HEK293 (cell line): ENCODE results near the gene TMEM184B.

Experiments used
- REPIN1 ChIP-seq: fragments of 450-650 bp; formaldehyde crosslinking; IDR thresholded peaks from 2 replicates; pipeline ENCODE4 v1.5.1; 2017; ENCODE audit warnings: missing biosample characterization, missing genetic modification characterization, low read depth
- TRIM28 ChIP-seq: IDR thresholded peaks from 2 replicates; pipeline ENCODE4 v1.6.1; 2011; ENCODE audit warnings: low read length, control low read depth, borderline replicate concordance
- ZFP3 ChIP-seq: fragments of 450-650 bp; formaldehyde crosslinking; IDR thresholded peaks from 2 replicates; pipeline ENCODE4 v1.5.1; 2016; ENCODE audit warnings: low read depth, missing biosample characterization, missing genetic modification characterization
- ZNF10 ChIP-seq: fragments of 450-650 bp; formaldehyde crosslinking; IDR thresholded peaks from 2 replicates; pipeline ENCODE4 v1.5.1; 2017; ENCODE audit warnings: missing biosample characterization, missing genetic modification characterization
- ZNF155 ChIP-seq: fragments of 450-650 bp; formaldehyde crosslinking; IDR thresholded peaks from 2 replicates; pipeline ENCODE4 v1.5.1; 2016; ENCODE audit warnings: missing biosample characterization, missing genetic modification characterization
- ZNF239 ChIP-seq: fragments of 450-650 bp; formaldehyde crosslinking; IDR thresholded peaks from 2 replicates; pipeline ENCODE4 v1.5.1; 2016; ENCODE audit warnings: missing biosample characterization, missing genetic modification characterization
- ZNF24 ChIP-seq: fragments of 450-650 bp; formaldehyde crosslinking; IDR thresholded peaks from 2 replicates; pipeline ENCODE4 v1.5.1; 2016; ENCODE audit warnings: missing biosample characterization, missing genetic modification characterization
- TF ChIP-seq, protein P1 (sequence below): fragments of 450-650 bp; formaldehyde crosslinking; IDR thresholded peaks from 2 replicates; pipeline ENCODE4 v1.5.1; 2016; ENCODE audit warnings: missing biosample characterization, missing genetic modification characterization
- TF ChIP-seq, protein P2 (sequence below): fragments of 450-650 bp; formaldehyde crosslinking; IDR thresholded peaks from 2 replicates; pipeline ENCODE4 v1.5.1; 2016; ENCODE audit warnings: missing biosample characterization, missing genetic modification characterization
- TF ChIP-seq, protein P3 (sequence below): fragments of 450-650 bp; IDR thresholded peaks from 2 replicates; pipeline ENCODE4 v1.5.1; 2018; ENCODE audit warnings: missing biosample characterization, missing genetic modification characterization
- TF ChIP-seq, protein P4 (sequence below): fragments of 450-650 bp; formaldehyde crosslinking; IDR thresholded peaks from 2 replicates; pipeline ENCODE4 v1.5.1; 2017; ENCODE audit warnings: missing biosample characterization, mild to moderate bottlenecking, missing genetic modification characterization, moderate library complexity
- TF ChIP-seq, protein P5 (sequence below): fragments of 450-650 bp; formaldehyde crosslinking; IDR thresholded peaks from 2 replicates; pipeline ENCODE4 v1.5.1; 2016; ENCODE audit warnings: missing biosample characterization, missing genetic modification characterization
- TF ChIP-seq, protein P6 (sequence below): fragments of 450-650 bp; formaldehyde crosslinking; IDR thresholded peaks from 2 replicates; pipeline ENCODE4 v1.5.1; 2016; ENCODE audit warnings: missing biosample characterization, missing genetic modification characterization

DNA sequence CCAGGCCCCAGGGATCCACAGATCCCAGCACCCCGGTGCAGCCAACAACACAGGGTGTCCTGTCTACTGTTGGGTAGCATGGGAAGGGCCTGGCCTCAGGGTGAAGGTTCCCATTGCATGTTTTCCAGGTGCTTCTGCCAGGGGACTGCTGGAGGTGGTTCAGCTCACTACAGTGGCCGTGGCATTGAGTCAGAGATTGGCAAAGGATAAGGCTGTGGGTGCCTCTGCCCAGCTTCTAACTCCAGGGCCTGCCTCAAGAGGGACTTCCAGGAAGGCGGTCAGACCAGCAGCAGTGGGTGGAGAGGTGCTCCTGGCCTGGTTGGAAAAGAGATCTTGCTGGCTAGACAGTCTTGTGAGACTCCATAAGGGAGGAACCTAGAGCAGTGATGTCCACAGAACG is 23.6 kb upstream of the TMEM184B start:
- TF ChIP-seq TRIM28, result no peak
- TF ChIP-seq, protein P1, sequence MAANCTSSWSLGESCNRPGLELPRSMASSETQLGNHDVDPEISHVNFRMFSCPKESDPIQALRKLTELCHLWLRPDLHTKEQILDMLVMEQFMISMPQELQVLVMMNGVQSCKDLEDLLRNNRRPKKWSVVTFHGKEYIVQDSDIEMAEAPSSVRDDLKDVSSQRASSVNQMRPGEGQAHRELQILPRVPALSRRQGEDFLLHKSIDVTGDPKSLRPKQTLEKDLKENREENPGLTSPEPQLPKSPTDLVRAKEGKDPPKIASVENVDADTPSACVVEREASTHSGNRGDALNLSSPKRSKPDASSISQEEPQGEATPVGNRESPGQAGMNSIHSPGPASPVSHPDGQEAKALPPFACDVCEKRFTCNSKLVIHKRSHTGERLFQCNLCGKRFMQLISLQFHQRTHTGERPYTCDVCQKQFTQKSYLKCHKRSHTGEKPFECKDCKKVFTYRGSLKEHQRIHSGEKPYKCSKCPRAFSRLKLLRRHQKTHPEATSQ, result no peak
- TF ChIP-seq, protein P2, sequence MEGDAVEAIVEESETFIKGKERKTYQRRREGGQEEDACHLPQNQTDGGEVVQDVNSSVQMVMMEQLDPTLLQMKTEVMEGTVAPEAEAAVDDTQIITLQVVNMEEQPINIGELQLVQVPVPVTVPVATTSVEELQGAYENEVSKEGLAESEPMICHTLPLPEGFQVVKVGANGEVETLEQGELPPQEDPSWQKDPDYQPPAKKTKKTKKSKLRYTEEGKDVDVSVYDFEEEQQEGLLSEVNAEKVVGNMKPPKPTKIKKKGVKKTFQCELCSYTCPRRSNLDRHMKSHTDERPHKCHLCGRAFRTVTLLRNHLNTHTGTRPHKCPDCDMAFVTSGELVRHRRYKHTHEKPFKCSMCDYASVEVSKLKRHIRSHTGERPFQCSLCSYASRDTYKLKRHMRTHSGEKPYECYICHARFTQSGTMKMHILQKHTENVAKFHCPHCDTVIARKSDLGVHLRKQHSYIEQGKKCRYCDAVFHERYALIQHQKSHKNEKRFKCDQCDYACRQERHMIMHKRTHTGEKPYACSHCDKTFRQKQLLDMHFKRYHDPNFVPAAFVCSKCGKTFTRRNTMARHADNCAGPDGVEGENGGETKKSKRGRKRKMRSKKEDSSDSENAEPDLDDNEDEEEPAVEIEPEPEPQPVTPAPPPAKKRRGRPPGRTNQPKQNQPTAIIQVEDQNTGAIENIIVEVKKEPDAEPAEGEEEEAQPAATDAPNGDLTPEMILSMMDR (tag by site-specific recombination), result no peak
- no peak for TF ChIP-seq ZNF239
- TF ChIP-seq ZNF155 (tag by site-specific recombination), result no peak
- TF ChIP-seq, protein P3, sequence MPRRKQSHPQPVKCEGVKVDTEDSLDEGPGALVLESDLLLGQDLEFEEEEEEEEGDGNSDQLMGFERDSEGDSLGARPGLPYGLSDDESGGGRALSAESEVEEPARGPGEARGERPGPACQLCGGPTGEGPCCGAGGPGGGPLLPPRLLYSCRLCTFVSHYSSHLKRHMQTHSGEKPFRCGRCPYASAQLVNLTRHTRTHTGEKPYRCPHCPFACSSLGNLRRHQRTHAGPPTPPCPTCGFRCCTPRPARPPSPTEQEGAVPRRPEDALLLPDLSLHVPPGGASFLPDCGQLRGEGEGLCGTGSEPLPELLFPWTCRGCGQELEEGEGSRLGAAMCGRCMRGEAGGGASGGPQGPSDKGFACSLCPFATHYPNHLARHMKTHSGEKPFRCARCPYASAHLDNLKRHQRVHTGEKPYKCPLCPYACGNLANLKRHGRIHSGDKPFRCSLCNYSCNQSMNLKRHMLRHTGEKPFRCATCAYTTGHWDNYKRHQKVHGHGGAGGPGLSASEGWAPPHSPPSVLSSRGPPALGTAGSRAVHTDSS (tag by site-specific recombination), result no peak
- TF ChIP-seq, protein P4, sequence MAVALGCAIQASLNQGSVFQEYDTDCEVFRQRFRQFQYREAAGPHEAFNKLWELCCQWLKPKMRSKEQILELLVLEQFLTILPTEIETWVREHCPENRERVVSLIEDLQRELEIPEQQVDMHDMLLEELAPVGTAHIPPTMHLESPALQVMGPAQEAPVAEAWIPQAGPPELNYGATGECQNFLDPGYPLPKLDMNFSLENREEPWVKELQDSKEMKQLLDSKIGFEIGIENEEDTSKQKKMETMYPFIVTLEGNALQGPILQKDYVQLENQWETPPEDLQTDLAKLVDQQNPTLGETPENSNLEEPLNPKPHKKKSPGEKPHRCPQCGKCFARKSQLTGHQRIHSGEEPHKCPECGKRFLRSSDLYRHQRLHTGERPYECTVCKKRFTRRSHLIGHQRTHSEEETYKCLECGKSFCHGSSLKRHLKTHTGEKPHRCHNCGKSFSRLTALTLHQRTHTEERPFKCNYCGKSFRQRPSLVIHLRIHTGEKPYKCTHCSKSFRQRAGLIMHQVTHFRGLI (tag by site-specific recombination), result no peak
- no peak for TF ChIP-seq REPIN1 (tag by site-specific recombination)
- TF ChIP-seq ZNF10 (tag by site-specific recombination), result no peak
- TF ChIP-seq, protein P5, sequence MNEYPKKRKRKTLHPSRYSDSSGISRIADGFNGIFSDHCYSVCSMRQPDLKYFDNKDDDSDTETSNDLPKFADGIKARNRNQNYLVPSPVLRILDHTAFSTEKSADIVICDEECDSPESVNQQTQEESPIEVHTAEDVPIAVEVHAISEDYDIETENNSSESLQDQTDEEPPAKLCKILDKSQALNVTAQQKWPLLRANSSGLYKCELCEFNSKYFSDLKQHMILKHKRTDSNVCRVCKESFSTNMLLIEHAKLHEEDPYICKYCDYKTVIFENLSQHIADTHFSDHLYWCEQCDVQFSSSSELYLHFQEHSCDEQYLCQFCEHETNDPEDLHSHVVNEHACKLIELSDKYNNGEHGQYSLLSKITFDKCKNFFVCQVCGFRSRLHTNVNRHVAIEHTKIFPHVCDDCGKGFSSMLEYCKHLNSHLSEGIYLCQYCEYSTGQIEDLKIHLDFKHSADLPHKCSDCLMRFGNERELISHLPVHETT (tag by site-specific recombination), result no peak
- TF ChIP-seq ZNF24 (tag by site-specific recombination), result no peak
- no peak for TF ChIP-seq ZFP3 (tag by site-specific recombination)
- TF ChIP-seq, protein P6, sequence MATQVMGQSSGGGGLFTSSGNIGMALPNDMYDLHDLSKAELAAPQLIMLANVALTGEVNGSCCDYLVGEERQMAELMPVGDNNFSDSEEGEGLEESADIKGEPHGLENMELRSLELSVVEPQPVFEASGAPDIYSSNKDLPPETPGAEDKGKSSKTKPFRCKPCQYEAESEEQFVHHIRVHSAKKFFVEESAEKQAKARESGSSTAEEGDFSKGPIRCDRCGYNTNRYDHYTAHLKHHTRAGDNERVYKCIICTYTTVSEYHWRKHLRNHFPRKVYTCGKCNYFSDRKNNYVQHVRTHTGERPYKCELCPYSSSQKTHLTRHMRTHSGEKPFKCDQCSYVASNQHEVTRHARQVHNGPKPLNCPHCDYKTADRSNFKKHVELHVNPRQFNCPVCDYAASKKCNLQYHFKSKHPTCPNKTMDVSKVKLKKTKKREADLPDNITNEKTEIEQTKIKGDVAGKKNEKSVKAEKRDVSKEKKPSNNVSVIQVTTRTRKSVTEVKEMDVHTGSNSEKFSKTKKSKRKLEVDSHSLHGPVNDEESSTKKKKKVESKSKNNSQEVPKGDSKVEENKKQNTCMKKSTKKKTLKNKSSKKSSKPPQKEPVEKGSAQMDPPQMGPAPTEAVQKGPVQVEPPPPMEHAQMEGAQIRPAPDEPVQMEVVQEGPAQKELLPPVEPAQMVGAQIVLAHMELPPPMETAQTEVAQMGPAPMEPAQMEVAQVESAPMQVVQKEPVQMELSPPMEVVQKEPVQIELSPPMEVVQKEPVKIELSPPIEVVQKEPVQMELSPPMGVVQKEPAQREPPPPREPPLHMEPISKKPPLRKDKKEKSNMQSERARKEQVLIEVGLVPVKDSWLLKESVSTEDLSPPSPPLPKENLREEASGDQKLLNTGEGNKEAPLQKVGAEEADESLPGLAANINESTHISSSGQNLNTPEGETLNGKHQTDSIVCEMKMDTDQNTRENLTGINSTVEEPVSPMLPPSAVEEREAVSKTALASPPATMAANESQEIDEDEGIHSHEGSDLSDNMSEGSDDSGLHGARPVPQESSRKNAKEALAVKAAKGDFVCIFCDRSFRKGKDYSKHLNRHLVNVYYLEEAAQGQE (tag by site-specific recombination), result no peak
